Thyroid gland (tissue), 4 donors: Measurements from ENCODE around the gene TRPM1. TPM values are rescaled to one million over a fixed set of nuclear protein-coding genes. Genes with fewer than 3 reads are reported as not detected.

Experiments
- DNase-seq, 2 donors: peaks; one replicate each; pipeline ENCODE4 v3.0.0-alpha.2; 2019
- H3K27ac ChIP-seq, 3 donors: fragments of 200-600 bp; sonication (generic); 1 replicate in 2 of 3; 2 replicates in 1 of 3; pipeline ENCODE4 v1.5.1; 2016 to 2019; ENCODE audit warnings: mild to moderate bottlenecking in 1 of 3, moderate library complexity in 1 of 3
- H3K27me3 ChIP-seq: fragments of 200-600 bp; sonication (generic); one replicate; pipeline ENCODE4 v1.5.1; 2019
- H3K36me3 ChIP-seq, 2 donors: fragments of 200-600 bp; sonication (generic); one replicate each; pipeline ENCODE4 v1.5.1; 2016 to 2019
- H3K4me1 ChIP-seq, 2 donors: fragments of 200-600 bp; sonication (generic); one replicate each; pipeline ENCODE4 v1.5.1; 2017 to 2019
- H3K4me3 ChIP-seq, 3 donors: fragments of 200-600 bp; sonication (generic); replicated peaks in 1 of 3; 1 replicate in 2 of 3; 2 replicates in 1 of 3; pipeline ENCODE4 v1.5.1; 2016; ENCODE audit warnings: mild to moderate bottlenecking in 1 of 3
- H3K9me3 ChIP-seq: fragments of 200-600 bp; sonication (generic); one replicate; pipeline ENCODE4 v1.5.1; 2017
- POLR2A ChIP-seq, 2 donors: fragments of 450-650 bp; IDR thresholded peaks; one replicate each; pipeline ENCODE4 v1.6.1; 2017; ENCODE audit warnings: antibody characterized with exemption in 2 of 2, mild to moderate bottlenecking in 2 of 2, moderate library complexity in 1 of 2
- WGBS, 2 donors: methylation state at CpG; one replicate each; pipeline ENCODE4 v1.1.5; 2017; 5-methylcytosine and 5-hydroxymethylcytosine counted together
- intact Hi-C: fragments of 100-400 bp; cut with DNase I; formaldehyde crosslinking; loops from one replicate; pipeline ENCODE4 v1.15.1; 2023
- total RNA-seq, 4 donors: library from RNA; depleted of rRNA; stranded (reverse); fragments of >200 nt; gene quantifications; one replicate each; pipeline ENCODE4 v1.2.3, GENCODE V29; 2016
- TF ChIP-seq, protein P1 (sequence below), 6 experiments: fragments of 200-600 bp in 3 of 6; fragments of 450-650 bp in 3 of 6; sonication (generic) in 3 of 6; IDR thresholded peaks; one replicate each; pipeline ENCODE4 v1.5.1; 2016 to 2019; ENCODE audit warnings: antibody characterized with exemption in 6 of 6, mild to moderate bottlenecking in 2 of 6, inconsistent platforms in 1 of 6, moderate library complexity in 1 of 6

TRPM1 gene
- total RNA-seq, 4 donors from 2014 or later = not detected

DNA sequence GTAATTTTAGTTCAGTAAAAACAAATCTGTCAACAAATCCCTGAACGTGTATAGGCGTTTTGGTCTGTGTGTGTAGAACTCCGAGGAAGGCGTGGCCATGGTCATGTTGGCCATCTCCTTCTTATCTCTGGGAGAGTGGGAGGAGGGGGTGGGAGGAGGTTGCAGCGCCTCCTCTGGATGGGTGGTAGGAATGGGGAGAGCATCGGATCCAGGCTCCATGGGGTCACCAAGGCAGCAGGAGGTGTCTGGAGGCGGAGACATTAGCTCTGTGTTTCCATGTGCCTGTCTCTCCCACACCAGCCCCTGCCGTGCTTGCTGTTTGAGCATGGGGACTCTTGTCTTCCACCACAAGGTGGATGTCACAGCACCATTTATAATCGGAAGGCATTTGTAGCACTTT, 34.5 kb upstream of the TRPM1 start:
- Histone ChIP-seq H3K27ac (no peak overlapping the region), H3K4me1 (peaks cover 0 to 6% of the 10 kb centered on the region in 2 donors), H3K36me3 (no peaks in the 10 kb centered on the region), H3K9me3 (no peaks in the 10 kb centered on the region), H3K27me3 (no peaks in the 10 kb centered on the region), H3K4me3 (no peak overlapping the region)
- DNase-seq = no peak
- TF ChIP-seq POLR2A (IDR thresholded peaks at IDR 0.05) = no peak
- TF ChIP-seq, protein P1, sequence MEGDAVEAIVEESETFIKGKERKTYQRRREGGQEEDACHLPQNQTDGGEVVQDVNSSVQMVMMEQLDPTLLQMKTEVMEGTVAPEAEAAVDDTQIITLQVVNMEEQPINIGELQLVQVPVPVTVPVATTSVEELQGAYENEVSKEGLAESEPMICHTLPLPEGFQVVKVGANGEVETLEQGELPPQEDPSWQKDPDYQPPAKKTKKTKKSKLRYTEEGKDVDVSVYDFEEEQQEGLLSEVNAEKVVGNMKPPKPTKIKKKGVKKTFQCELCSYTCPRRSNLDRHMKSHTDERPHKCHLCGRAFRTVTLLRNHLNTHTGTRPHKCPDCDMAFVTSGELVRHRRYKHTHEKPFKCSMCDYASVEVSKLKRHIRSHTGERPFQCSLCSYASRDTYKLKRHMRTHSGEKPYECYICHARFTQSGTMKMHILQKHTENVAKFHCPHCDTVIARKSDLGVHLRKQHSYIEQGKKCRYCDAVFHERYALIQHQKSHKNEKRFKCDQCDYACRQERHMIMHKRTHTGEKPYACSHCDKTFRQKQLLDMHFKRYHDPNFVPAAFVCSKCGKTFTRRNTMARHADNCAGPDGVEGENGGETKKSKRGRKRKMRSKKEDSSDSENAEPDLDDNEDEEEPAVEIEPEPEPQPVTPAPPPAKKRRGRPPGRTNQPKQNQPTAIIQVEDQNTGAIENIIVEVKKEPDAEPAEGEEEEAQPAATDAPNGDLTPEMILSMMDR (IDR thresholded peaks at IDR 0.05) = no peak
- intact Hi-C loops = loop anchor here (10.0 kb wide), 1 partner anchor 131 kb away; no protein-coding TSS in a partner anchor
- WGBS, 2 donors = 72 to 79% methylated on average over 9 of the region's 9 CpGs

DNA sequence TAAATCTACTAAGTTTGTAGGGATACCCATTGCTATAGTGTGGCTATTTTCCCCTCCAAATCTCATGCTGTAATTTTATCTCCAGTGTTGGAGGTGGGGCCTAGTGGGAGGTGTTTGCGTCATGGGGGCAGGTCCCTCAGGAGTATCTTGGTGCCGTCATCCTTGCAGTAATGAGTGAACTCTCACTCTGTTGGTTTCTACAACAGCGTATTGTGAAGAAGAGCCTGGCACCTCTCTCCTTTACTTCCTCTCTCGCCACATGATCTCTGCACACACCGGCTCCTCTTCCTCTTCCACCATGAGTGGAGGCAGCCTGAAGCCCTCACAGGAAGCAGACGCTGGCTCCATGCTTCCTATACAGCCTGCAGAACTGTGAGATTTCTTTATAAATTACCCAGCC, 34.0 kb upstream of the TRPM1 start:
- no peak for DNase-seq
- Histone ChIP-seq H3K4me1 (peaks cover 0 to 6% of the 10 kb centered on the region in 2 donors), H3K27ac (no peak overlapping the region), H3K27me3 (no peaks in the 10 kb centered on the region), H3K9me3 (no peaks in the 10 kb centered on the region), H3K4me3 (no peak overlapping the region), H3K36me3 (no peaks in the 10 kb centered on the region)
- intact Hi-C loops = loop anchor here (10.0 kb wide), 1 partner anchor 131 kb away; no protein-coding TSS in a partner anchor
- 77 to 81% methylated on average over 6 of the region's 6 CpGs for WGBS, 2 donors
- TF ChIP-seq POLR2A (IDR thresholded peaks at IDR 0.05) = no peak
- TF ChIP-seq, protein P1 (IDR thresholded peaks at IDR 0.05) = no peak

DNA sequence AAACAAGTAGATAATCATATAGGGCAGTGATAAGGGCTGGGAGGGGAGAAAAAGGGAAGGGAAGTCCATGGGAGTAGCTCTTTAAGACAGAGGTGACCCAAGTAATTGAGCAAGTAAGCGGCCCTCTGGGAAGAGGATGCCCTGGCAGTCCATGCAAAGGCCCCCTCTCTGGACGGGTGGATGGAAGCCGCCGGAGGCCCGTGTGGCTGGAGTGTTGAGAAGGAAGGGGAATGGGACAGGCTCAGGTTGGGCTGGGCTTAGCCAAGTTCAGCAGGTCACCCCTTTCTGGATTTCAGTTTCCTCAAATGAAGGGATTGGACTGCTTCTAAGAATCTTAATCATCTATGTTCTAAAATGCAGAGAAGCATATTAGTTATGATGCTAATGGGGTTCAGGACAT, 32.4 kb upstream of the TRPM1 start:
- intact Hi-C loops = loop anchor here (10.0 kb wide), 1 partner anchor 129 kb away; no protein-coding TSS in a partner anchor
- 92 to 97% methylated on average over 5 of the region's 5 CpGs for WGBS, 2 donors
- no peak for DNase-seq

DNA sequence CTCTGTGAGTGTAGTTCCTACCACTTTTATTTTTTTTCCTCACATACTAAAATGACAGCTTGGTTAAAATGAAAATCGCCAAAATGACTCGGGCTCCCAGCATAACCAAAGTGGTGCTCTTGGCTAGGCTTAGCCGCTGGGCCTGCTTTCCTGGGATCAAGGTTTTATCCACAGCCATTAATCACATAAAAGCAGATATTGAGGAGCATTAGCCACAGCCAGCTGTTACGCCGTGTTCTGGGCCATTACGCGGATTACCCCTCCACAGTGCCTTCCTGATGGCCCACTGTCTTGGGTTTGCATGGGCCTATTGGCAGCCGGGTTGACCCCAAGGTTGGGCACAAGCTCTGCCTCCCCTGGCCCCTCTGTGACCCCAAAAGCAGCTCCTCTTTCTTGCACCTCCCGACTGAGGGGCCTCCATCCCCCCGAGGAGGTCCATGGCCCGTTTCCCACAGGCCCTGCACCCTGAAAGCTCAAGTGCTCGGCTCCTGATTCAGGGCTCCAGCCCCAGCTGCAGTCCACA, 30.4 kb upstream of the TRPM1 start:
- Histone ChIP-seq H3K4me3 (no peak overlapping the region), H3K36me3 (no peaks in the 10 kb centered on the region), H3K9me3 (no peaks in the 10 kb centered on the region), H3K4me1 (peaks cover 0 to 4% of the 10 kb centered on the region in 2 donors), H3K27ac (no peak overlapping the region), H3K27me3 (no peaks in the 10 kb centered on the region)
- intact Hi-C loops = loop anchor here (10.0 kb wide), 1 partner anchor 127 kb away; no protein-coding TSS in a partner anchor
- TF ChIP-seq, protein P1 (IDR thresholded peaks at IDR 0.05) = no peak
- TF ChIP-seq POLR2A (IDR thresholded peaks at IDR 0.05) = no peak
- 88 to 91% methylated on average over 12 of the region's 12 CpGs for WGBS, 2 donors
- DNase-seq = no peak

More for the DNA sequence above, 32.4 kb upstream of the TRPM1 start:
- Histone ChIP-seq H3K27ac (no peak overlapping the region), H3K36me3 (no peaks in the 10 kb centered on the region), H3K9me3 (no peaks in the 10 kb centered on the region), H3K4me1 (peaks cover 2 to 3% of the 10 kb centered on the region in 2 donors), H3K27me3 (no peaks in the 10 kb centered on the region), H3K4me3 (no peak overlapping the region)
- TF ChIP-seq, protein P1 (IDR thresholded peaks at IDR 0.05) = no peak
- TF ChIP-seq POLR2A (IDR thresholded peaks at IDR 0.05) = no peak

- WGBS, 2 donors = 77 to 84% methylated on average over 12 of the region's 12 CpGs
- Histone ChIP-seq H3K4me1 (peaks cover 0 to 4% of the 10 kb centered on the region in 2 donors), H3K9me3 (no peaks in the 10 kb centered on the region), H3K27ac (no peak overlapping the region), H3K36me3 (no peaks in the 10 kb centered on the region), H3K4me3 (no peak overlapping the region), H3K27me3 (no peaks in the 10 kb centered on the region)
- TF ChIP-seq, protein P1 (IDR thresholded peaks at IDR 0.05) = no peak
- TF ChIP-seq POLR2A (IDR thresholded peaks at IDR 0.05) = no peak
- intact Hi-C loops = loop anchor here (10.0 kb wide), 1 partner anchor 126 kb away; no protein-coding TSS in a partner anchor
- no peak for DNase-seq
Measured at GRCh38 chr15:31130576-31131237, 29.2 kb upstream of the TRPM1 start.
